ENCODE data around the gene IFT27. TPM values are rescaled to one million over a fixed set of nuclear protein-coding genes. Genes with fewer than 3 reads are reported as not detected.

IFT27 gene
- total and polyA plus RNA-seq, 2 of the 4 experiments (the other 2 are of a cell fraction) = 14.5 to 26.9 TPM

- H3K27ac ChIP-seq (ENCODE audit: insufficient read depth, low read length) = no peak overlapping the region
- ATAC-seq (ENCODE audit: low read depth) (no peak), DNase-seq (no peak)
- no CpG with 5 or more reads among the region's 3 CpGs for WGBS, 2 experiments (ENCODE audit: extremely low coverage in 2 of 2, insufficient read length in 1 of 2)
- H3K23ac ChIP-seq (ENCODE audit: low read depth, low read length) = no peak overlapping the region
- no peak overlapping the region for H2BK5ac ChIP-seq (ENCODE audit: low read depth, low read length, poor library complexity, severe bottlenecking)
- no peak overlapping the region for H3K4me3 ChIP-seq (ENCODE audit: insufficient read depth, low read depth, low read length)
- BruUV-seq (replicated peaks) = no TSS peak
- H4K5ac ChIP-seq (ENCODE audit: low read depth, low read length) = no peak overlapping the region
- no peak overlapping the region for H2AK9ac ChIP-seq (replicated peaks; ENCODE audit: low read depth, low read length, poor library complexity)
- intact Hi-C loops (cut with micrococcal nuclease) (no loop called here), in situ Hi-C loops (cut with MboI; ENCODE audit: low sequenced_read_pairs) (no loop called here), dilution Hi-C loops (cut with HindIII; ENCODE audit: low sequenced_read_pairs, unreplicated experiment) (no loop called here)
- no peak overlapping the region for H4K91ac ChIP-seq (ENCODE audit: insufficient read depth, low read depth, low read length)
- no peak overlapping the region for H2BK15ac ChIP-seq (ENCODE audit: low read depth, low read length)
- TF ChIP-seq ELK1 (IDR thresholded peaks at IDR 0.05; ENCODE audit: borderline replicate concordance, low read depth, low read length) = no peak
- TF ChIP-seq BHLHE40 (IDR thresholded peaks at IDR 0.05; ENCODE audit: low read depth, low read length) = no peak
- TF ChIP-seq MXI1 (IDR thresholded peaks at IDR 0.05; ENCODE audit: borderline replicate concordance, low read depth, low read length) = no peak
- TF ChIP-seq POLR2A (IDR thresholded peaks at IDR 0.05; ENCODE audit: low read depth, low read length) = no peak
- no peak for TF ChIP-seq MAZ (IDR thresholded peaks at IDR 0.05; ENCODE audit: borderline replicate concordance, low read depth, low read length)
- no peak for TF ChIP-seq RAD21 (IDR thresholded peaks at IDR 0.05; ENCODE audit: low read length)
- no peak for TF ChIP-seq CEBPB (IDR thresholded peaks at IDR 0.05; ENCODE audit: low read depth, low read length)
- TF ChIP-seq SMC3 (IDR thresholded peaks at IDR 0.05; ENCODE audit: low read depth, low read length) = no peak
- TF ChIP-seq NFE2L2 (IDR thresholded peaks at IDR 0.05; ENCODE audit: low read depth, low read length) = no peak
- TF ChIP-seq FOS (IDR thresholded peaks at IDR 0.05; ENCODE audit: low read depth, low read length) = no peak
- no peak for TF ChIP-seq USF2 (IDR thresholded peaks at IDR 0.05; ENCODE audit: low read depth, low read length)
- no peak for TF ChIP-seq RCOR1 (IDR thresholded peaks at IDR 0.05; ENCODE audit: insufficient replicate concordance, low read length)
- no peak for TF ChIP-seq MAFK (IDR thresholded peaks at IDR 0.05; ENCODE audit: low read depth, low read length)
- no peak for TF ChIP-seq CHD1 (IDR thresholded peaks at IDR 0.05; ENCODE audit: low read depth, low read length)
- TF ChIP-seq, protein P1, sequence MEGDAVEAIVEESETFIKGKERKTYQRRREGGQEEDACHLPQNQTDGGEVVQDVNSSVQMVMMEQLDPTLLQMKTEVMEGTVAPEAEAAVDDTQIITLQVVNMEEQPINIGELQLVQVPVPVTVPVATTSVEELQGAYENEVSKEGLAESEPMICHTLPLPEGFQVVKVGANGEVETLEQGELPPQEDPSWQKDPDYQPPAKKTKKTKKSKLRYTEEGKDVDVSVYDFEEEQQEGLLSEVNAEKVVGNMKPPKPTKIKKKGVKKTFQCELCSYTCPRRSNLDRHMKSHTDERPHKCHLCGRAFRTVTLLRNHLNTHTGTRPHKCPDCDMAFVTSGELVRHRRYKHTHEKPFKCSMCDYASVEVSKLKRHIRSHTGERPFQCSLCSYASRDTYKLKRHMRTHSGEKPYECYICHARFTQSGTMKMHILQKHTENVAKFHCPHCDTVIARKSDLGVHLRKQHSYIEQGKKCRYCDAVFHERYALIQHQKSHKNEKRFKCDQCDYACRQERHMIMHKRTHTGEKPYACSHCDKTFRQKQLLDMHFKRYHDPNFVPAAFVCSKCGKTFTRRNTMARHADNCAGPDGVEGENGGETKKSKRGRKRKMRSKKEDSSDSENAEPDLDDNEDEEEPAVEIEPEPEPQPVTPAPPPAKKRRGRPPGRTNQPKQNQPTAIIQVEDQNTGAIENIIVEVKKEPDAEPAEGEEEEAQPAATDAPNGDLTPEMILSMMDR (conservative IDR thresholded peaks at IDR 0.05; ENCODE audit: low read depth, low read length) = no peak
- no peak for TF ChIP-seq RFX5 (IDR thresholded peaks at IDR 0.05; ENCODE audit: low read depth, low read length)
- no peak overlapping the region for H2AK5ac ChIP-seq (ENCODE audit: low read depth, low read length)
- no peak overlapping the region for H4K8ac ChIP-seq (ENCODE audit: low read depth in 2 of 2, low read length in 2 of 2)
- no peaks in the 10 kb centered on the region for H3K9me3 ChIP-seq (ENCODE audit: control insufficient read depth, insufficient read depth, low read length)
- no peak overlapping the region for H3K4ac ChIP-seq (ENCODE audit: low read depth, low read length)
- no peak overlapping the region for H2BK20ac ChIP-seq (ENCODE audit: low read depth, low read length)
- H4K20me1 ChIP-seq (ENCODE audit: insufficient read depth, low read length) = no peaks in the 10 kb centered on the region
- H3K4me2 ChIP-seq (ENCODE audit: low read depth, low read length) = no peak overlapping the region
- POLR2A ChIA-PET (ENCODE audit: unreplicated experiment) = no interaction called here
- no peaks in the 10 kb centered on the region for H3K4me1 ChIP-seq (ENCODE audit: control insufficient read depth, insufficient read depth, low read length)
- H3K9ac ChIP-seq (ENCODE audit: low read depth, low read length) = no peak overlapping the region
- H3K56ac ChIP-seq (ENCODE audit: extremely low read depth, insufficient read depth, low read length) = no peak overlapping the region
- peaks cover 73% of the 10 kb centered on the region for H3K27me3 ChIP-seq (ENCODE audit: control insufficient read depth, insufficient read depth, low read length)
- CTCF ChIA-PET = no interaction called here
- no peaks in the 10 kb centered on the region for H3K79me1 ChIP-seq (ENCODE audit: low read depth in 1 of 2, low read length in 2 of 2)
- no peak overlapping the region for H2AFZ ChIP-seq (replicated peaks; ENCODE audit: low read length, poor library complexity)
- H2BK120ac ChIP-seq (ENCODE audit: low read depth, low read length) = no peak overlapping the region
- H3K36me3 ChIP-seq (ENCODE audit: control insufficient read depth, insufficient read depth, low read length) = no peaks in the 10 kb centered on the region
- no peak overlapping the region for H3K14ac ChIP-seq (replicated peaks; ENCODE audit: low read depth, low read length)
- H3K18ac ChIP-seq (ENCODE audit: low read depth, low read length) = no peak overlapping the region
- H3K9me1 ChIP-seq (ENCODE audit: insufficient read depth, low read length) = no peaks in the 10 kb centered on the region
These were observed 35.3 kb upstream of the IFT27 start for GRCh38 chr22:36811094-36811800.

Measured in IMR-90 (cell line).